GM12874 (cell line): Measurements from ENCODE around the gene USP6.

Experiments used
- CTCF ChIP-seq: IDR thresholded peaks from 2 replicates; pipeline ENCODE4 v1.5.1; 2011; ENCODE audit warnings: low read depth, mild to moderate bottlenecking, control low read depth, low read length, moderate library complexity; ENCODE audit not compliant: insufficient read depth

The USP6 gene

GRCh38 chr17:5128905-5129535, 13.2 kb downstream of the USP6 start:
- no peak for TF ChIP-seq CTCF

- no peak for TF ChIP-seq CTCF
These were observed 15.4 kb downstream of the USP6 start for GRCh38 chr17:5131146-5131715.

GRCh38 chr17:5133311-5133710, 17.5 kb downstream of the USP6 start:
- TF ChIP-seq CTCF: no peak

- no peak for TF ChIP-seq CTCF
These were observed 20.1 kb downstream of the USP6 start for GRCh38 chr17:5135726-5136579.

- TF ChIP-seq CTCF: no peak
These were observed 23.0 kb downstream of the USP6 start for GRCh38 chr17:5138616-5139457.

GRCh38 chr17:5139458-5139732, 23.6 kb downstream of the USP6 start:
- no peak for TF ChIP-seq CTCF

- TF ChIP-seq CTCF: no peak
These were observed 48.6 kb downstream of the USP6 start for GRCh38 chr17:5164436-5164835.
